DMS53 treated with DMSO at 0.1 percent for 48 hours (cell line): ENCODE measurements around the gene WASHC2C.
A peak's percentile ranks its signal among the peaks of the same experiment; 100 is the strongest.
"Not testable (repeated sequence)": the region's sequence is repeated elsewhere in the genome, so short reads cannot be mapped to it uniquely, and the experiment has no call there.

Experiments
- DNase-seq: peaks from one replicate; lab custom pipeline; 2025; ENCODE audit not compliant: unreplicated experiment; lab: John Stamatoyannopoulos, UW

WASHC2C gene, protein sequence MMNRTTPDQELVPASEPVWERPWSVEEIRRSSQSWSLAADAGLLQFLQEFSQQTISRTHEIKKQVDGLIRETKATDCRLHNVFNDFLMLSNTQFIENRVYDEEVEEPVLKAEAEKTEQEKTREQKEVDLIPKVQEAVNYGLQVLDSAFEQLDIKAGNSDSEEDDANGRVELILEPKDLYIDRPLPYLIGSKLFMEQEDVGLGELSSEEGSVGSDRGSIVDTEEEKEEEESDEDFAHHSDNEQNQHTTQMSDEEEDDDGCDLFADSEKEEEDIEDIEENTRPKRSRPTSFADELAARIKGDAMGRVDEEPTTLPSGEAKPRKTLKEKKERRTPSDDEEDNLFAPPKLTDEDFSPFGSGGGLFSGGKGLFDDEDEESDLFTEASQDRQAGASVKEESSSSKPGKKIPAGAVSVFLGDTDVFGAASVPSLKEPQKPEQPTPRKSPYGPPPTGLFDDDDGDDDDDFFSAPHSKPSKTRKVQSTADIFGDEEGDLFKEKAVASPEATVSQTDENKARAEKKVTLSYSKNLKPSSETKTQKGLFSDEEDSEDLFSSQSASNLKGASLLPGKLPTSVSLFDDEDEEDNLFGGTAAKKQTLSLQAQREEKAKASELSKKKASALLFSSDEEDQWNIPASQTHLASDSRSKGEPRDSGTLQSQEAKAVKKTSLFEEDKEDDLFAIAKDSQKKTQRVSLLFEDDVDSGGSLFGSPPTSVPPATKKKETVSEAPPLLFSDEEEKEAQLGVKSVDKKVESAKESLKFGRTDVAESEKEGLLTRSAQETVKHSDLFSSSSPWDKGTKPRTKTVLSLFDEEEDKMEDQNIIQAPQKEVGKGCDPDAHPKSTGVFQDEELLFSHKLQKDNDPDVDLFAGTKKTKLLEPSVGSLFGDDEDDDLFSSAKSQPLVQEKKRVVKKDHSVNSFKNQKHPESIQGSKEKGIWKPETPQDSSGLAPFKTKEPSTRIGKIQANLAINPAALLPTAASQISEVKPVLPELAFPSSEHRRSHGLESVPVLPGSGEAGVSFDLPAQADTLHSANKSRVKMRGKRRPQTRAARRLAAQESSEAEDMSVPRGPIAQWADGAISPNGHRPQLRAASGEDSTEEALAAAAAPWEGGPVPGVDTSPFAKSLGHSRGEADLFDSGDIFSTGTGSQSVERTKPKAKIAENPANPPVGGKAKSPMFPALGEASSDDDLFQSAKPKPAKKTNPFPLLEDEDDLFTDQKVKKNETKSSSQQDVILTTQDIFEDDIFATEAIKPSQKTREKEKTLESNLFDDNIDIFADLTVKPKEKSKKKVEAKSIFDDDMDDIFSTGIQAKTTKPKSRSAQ (N-terminal part only)

DNA sequence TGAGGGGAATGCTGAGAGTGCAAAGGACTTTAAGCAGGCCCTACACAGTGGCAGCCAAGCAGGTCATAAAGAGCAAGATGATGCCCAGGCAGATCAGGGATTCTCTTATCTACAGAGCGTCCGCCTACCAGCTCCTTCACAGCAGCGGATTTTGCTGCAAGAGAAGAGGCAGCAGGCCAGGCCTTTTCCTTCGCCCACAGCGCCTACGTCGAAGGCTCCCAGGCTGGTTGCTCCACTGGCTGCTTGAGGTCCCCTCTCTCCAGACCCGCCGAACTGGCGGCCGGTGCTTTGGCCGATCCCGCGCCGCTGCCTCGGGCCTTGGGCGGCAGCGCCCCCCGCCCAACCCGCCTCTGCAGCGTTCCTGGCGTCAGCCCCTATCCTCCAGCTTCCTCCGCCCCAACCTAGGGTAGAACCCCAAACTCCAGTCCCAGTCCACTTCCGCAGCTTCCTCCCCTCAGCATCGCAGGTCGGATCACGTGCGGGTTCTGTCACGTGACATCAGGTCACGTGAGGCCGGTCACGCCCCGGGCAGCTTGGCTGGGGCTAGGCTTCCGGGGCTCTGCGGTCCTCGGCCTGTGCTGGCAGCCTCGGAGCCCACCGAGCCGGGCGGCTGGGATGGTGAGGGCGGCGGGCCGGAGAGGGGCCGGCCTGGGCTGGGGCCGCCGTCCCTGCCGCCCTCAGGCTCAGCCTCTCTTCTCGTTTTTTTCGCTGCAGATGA is at the start of gene WASHC2C:
Gene WASHC2C (plus strand): TSS at position 564 of the 718 bp plus-strand sequence. CDS start 52 bp downstream, at position 616.
- peak; percentile 14 for DNase-seq

DNA sequence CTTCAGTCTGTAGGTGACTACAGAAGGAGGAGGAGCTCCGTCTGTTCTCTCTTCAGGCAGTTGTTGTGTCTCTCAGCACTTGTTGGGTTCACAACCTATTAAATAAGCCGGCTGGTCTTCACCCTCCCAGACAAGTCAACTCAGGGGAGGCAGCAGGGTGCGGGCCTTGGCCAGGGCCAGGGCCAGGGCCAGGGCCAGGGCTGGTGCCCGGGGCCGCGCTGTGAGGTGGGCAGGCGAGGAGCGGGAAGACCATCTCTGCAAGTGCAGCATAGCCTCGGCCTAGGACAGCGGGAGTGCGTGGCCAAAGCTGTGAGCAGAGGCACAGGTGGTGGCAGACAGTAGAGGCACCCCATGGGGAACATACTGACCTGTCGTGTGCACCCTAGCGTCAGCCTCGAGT is 48.6 kb upstream of the WASHC2C start:
- not testable (repeated sequence) for DNase-seq

DNA sequence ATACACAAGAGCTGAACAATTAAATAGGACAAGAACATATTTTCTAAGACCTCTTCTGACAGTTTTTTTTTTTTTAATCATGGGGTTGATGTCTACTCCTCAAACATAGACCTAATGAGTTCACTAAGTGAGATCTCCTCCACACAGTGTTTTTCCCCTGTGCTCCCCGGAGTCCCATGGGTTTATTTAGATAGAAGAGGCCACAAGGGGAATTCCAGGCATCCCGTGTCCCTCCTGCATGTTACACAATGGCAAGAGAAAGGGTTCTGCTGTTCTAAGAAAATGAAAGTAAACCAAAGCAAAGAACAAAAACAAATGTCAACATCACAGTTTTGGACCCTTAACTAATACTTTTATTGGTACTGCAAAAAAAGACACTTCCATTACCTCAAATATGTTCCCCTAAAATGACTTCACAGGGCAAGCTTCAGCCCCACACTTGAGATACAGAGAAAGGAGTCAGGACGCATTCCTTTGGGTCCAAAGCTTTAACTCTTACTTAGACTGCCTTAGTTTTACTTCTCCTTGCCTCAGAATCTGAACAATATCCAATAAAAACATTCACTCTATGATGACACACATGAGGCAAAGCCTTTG is 16.8 kb upstream of the WASHC2C start:
- DNase-seq = not testable (repeated sequence)

DNA sequence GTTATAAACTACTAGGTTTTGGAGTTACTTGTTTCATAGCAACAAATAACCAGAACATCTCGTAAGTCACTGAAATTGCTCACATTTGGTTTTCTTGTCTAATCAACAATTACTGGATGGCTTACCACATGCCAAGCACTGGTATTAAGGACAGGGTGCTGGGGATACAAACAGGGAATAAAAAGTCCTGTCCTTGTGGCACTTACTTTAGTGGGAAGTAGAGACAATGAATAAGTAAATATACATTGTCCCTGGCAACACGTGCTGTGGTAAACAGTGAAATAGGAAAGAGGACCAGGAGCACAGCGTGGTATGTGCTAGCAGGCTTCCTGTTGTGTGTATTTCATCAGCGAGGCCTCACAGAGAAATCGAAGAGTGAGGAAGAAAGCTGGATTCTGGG is 15.8 kb upstream of the WASHC2C start:
- DNase-seq = not testable (repeated sequence)

DNA sequence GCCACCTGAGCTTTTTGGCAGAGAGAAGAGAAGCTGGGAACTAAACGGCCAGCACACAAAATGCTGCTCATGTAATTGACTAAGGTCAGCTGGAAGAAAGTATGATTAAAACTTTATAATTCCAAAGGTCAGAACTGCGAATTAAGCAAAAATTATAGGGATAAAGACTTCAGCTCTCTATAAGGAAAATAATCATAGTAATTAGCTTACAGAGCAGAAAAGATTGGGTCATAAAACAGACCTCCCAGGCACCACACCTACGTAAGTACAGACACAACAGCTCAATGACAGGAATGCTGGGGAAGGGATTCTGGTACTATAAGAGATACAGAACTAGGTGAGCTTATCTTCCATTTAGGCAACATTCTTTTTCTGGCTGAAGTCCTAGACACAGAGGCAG is 10.0 kb upstream of the WASHC2C start:
- not testable (repeated sequence) for DNase-seq

DNA sequence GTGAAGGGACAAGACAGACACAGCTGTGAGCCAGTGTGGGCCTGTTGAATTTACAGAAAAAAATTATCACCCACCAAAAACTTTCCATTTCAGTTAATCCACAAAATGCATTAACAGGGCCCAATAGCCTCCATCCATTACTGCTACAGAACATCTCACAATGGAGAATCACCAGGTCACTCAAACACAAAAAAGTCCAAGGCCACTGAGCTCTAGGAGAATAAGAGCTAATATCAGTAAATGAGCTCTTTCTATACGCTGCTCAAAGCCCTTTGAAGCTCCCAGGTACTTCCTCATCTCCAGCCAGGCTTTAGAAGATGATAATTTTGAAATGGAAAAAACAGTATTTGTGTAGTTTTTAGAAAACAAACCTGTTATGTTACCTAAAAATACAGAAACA is 9.4 kb upstream of the WASHC2C start:
- DNase-seq = not testable (repeated sequence)

DNA sequence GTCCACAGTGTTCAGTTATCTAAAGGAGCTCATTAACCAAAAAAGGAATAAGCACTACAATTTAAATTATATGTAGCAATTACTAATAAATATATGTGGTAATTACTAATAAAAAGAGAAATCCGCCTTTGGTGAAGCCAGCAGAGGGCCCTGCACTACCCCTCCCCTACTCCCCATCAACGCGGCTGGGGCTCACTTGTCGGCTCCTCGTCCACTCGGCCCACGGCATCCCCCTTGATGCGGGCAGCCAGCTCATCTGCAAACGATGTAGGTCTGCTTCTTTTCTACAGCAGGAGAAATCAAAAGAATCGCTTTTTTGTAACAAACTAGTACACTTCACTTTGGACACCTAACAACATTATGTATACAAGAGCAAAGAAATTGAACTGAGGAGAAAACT is 5.6 kb upstream of the WASHC2C start:
- DNase-seq = not testable (repeated sequence)

DNA sequence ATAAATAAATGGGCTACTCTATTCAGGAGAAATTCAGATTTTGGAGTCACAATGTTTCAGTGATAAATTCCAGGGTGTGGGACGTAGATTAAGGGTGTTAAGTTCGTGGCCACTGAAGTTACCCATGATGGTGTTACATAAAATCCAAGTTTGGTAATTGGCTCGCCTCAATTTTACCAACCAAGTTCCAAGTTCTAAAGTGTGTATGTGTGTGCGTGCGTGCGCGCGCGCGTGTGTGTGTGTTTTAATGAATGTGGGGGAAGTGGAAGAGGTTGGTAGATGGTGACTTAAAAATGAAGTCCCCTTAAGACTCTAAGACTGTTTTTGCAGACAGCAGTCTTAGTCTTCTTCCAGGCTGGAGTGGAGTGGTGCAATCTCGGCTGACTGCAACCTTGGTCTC is 3.2 kb upstream of the WASHC2C start:
- not testable (repeated sequence) for DNase-seq

DNA sequence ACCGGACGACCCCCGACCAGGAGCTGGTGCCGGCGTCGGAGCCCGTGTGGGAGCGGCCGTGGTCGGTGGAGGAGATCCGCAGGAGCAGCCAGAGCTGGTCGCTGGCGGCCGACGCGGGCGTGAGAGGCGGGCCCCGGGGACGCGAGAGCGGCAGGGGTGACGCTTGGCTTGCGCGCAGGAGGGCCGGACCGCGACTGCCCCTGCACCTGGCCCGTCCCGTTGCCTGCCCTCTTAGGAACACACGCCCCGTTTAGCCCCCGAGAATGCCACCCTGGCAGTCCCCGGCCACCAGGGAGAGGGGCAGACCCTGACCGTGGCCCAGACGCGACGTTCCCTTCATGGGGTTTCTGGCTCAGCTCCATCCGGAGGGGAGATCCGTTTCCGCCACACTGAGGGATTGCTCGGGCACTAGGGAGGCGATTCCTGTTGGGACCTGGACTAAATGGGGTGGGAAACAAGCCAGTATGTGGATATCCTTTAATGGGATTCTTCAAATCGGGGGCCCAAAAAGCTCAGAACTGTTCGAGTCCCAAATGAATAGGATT is 427 bp downstream of the WASHC2C start:
- not testable (repeated sequence) for DNase-seq

DNA sequence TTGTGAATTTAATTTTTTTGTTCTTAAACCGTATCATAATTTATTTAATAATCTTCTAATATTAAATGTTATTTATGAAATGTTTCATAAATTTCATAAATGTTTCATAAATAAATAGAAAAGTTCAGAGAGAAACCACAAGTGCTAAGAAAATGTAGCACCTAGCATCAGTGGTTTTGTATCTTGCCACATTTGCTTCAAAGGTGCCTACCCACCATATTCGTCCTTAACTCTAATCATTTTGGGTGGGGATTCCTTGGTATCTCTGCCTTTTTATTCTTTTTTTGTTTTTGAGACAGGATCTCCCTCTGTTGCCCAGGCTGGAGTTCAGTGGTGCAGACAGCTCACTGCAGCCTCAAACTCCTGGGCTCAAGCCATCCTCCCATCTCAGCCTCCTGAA is 7.4 kb downstream of the WASHC2C start:
- not testable (repeated sequence) for DNase-seq

DNA sequence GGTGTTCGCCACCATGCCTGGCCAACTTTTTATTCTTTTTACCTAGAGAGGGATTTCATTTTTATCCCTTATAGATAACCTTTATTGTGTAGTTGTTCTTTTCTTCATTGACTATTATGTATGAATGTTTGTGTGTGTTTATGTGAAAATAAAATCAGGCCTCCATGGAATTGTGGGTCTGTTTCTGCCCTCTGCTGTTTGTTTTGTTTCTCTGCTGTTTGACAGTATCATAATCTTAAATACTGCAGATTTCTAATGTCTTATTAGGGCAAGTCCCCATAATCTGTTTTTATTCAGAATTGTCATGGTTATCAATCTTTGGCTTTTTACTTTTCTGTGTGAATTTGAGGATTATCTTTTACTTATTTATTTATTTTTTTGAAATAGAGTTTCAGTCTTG is 7.8 kb downstream of the WASHC2C start:
- DNase-seq = not testable (repeated sequence)

DNA sequence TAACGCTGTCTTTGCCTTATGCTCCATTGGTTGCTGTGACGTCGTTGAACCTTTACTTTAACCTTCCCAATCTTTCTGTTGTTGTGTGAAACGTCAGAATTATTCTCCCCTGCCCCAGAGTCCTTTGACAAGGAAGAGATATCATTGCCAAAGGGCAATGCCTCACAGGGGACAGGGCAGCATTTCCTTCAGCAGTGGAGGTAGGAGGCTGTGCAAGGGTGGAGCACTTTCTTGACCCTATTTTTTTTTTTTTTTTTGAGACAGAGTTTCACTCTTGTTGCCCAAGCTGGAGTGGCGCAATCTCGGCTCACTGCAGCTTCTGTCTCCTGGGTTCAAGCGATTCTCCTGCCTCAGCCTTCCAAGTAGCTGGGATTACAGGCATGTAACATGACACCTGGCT is 14.5 kb downstream of the WASHC2C start:
- DNase-seq = not testable (repeated sequence)

DNA sequence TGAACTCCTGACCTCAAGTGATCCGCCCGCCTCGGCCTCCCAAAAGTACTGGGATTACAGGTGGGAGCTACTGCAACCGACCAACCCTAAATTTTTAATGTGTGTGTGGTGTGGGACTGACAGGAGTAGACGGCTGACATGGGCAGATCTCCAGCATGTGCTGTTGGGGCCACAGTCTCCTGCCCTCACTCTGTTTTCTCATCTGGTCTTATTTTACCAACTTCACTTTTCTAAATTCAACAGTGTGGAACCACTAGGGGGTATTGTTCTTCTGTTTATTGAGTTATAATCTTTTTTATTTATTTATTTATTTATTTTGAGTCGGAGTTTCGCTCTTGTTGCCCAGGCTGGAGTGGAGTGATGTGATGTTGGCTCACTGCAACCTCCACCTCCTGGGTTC is 14.9 kb downstream of the WASHC2C start:
- not testable (repeated sequence) for DNase-seq

DNA sequence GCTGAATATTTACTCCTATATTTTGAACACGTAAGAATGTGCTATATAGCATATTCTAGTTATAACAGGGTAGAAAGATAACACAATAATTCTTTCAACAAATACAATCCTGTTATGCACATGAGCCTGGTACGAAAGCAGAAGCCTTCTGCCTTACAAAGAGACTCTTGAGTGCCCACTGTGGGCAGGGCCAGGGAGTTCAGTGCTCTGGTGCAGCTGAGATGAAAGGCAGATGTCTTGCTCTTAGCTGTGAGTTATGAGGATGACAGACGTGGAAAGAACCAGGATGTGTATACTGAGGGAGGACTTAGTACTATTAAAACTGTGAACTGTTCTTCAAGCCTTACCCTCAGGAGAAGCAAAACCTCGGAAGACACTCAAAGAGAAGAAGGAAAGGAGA is 24.1 kb downstream of the WASHC2C start:
- not testable (repeated sequence) for DNase-seq

DNA sequence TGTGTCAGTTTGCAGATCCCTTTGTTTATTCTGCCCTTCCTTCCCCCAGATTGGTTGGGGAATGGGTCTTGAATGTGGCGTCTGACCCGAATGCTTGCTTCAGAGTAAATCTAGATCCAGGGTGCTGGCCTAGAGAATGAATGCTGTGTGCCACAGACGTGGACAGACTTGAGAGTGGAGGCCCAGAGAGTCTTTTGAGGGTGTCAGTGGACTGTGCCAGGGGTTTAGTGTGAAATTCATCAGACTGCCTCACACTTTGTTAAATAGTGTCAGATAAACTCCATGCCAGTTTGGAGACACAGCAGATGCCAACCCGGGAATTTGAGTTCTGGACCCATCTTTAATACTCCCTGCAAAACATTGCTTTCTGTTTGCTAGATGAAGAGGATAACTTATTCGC is 25.1 kb downstream of the WASHC2C start:
- not testable (repeated sequence) for DNase-seq

DNA sequence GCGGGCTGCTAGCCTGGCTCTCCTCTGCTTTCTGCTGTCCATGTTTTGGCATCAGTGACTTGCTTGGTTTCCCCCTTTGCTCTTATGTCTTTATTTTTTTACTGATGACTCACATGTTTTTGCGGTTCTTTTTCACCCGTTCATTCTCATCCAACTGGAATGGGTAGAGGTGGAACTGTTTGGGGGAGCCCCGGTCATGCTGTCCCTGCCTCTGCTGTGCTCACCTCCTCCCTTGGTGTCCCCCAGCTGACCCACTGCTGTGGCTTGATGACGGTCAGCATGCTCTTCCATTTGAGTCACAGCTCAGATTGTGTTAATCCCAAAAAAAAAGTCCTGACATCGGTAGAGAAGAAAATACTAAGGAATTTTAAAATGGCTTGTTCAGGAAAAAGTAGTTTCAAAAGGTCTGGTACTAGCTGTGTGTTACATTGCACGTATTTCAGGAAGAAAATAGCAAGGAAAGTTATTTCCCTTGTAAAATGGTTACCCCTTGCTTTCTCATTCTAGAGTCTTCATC is 27.0 kb downstream of the WASHC2C start:
- not testable (repeated sequence) for DNase-seq

DNA sequence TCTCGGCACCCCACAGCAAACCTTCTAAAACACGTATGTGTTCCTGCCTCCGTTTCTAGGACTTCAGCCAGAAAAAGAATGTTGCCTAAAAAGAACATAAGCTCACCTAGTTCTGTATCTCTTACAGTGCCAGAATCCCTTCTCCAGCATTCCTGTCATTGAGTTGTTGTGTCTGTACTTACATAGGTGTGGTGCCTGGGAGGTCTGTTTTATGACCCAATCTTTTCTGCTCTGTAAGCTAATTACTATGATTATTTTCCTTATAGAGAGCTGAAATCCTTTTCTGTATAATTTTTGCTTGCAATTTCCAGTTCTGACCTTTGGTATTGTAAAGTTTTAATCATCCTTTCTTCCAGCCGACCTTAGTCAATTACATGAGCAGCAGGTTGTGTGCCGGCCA is 28.0 kb downstream of the WASHC2C start:
- not testable (repeated sequence) for DNase-seq

DNA sequence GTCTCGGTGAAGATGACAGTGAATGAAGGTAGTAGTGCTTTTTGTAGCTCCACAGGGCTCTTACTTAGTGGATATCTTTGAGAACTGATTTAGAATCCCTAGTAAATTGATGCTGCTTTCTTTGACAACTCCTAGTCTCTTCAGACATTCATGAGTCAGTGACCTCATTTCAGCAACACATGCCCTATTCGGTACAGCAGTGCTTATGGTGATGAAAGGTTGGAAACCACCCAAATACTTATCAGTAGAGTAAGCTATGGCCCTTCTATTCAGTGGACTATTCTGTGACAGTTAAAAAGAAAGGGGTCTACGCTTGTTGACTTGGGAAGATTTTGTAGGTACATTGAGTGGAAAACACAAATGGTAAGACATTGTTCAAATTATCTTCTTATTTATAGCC is 29.0 kb downstream of the WASHC2C start:
- DNase-seq = not testable (repeated sequence)

DNA sequence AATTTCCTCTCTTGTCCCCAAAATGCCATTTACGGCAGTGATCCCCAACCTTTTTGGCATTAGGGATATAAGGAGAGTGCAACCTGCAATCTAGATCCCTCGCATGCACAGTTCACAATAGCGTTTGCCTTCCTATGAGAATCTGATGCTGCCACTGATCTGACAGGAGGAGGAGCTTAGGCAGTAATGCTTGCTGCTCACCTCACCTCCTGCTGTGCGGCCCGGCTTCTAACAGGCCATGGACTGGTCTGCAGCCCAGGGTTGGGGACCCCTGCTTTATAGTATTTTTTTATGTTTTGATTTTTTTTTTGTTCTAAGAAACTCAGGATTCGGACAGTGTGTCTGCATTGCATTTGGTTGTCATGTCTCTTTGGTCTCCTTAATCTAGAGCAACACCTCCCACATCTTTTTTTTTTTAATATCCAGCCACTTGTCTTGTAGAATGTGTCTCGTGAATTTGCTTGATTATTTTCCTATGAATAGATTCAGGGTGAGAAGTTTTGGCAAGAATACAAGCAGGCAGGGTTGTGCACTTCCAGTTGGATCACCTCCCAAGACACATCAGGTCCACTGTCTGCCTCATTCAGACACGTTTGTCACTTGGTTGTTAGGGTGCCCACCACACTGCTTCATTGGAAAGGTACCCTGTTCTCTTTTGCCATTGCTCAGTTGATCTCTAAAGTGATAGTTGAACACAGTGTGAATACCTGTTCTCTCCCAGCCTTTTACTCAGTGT is 30.8 kb downstream of the WASHC2C start:
- DNase-seq = not testable (repeated sequence)
